NT2/D1 (cell line): ENCODE results near the gene PHEX.

ENCODE experiments used
- DNase-seq: peaks from one replicate; pipeline ENCODE4 v3.0.0-alpha.2; 2011; ENCODE audit warnings: low read depth, low spot score
- H3K27me3 ChIP-seq: 2 replicates; pipeline ENCODE4 v1.6.0; 2011; ENCODE audit warnings: mild to moderate bottlenecking; ENCODE audit not compliant: insufficient read length, insufficient read depth
- H3K36me3 ChIP-seq: 2 replicates; pipeline ENCODE4 v1.6.1; 2011; ENCODE audit warnings: mild to moderate bottlenecking, low read length, mixed read lengths; ENCODE audit not compliant: insufficient read depth, insufficient read length
- H3K4me1 ChIP-seq: 2 replicates; pipeline ENCODE4 v1.5.1; 2011; ENCODE audit not compliant: insufficient read depth, insufficient read length
- H3K4me3 ChIP-seq: 2 replicates; pipeline ENCODE4 v1.5.1; 2011; ENCODE audit warnings: low read depth; ENCODE audit not compliant: insufficient read length
- H3K9ac ChIP-seq: 2 replicates; pipeline ENCODE4 v1.6.0; 2011; ENCODE audit warnings: low read depth; ENCODE audit not compliant: insufficient read length
- H3K9me3 ChIP-seq: 2 replicates; pipeline ENCODE4 v1.5.1; 2011; ENCODE audit warnings: mild to moderate bottlenecking, low read length; ENCODE audit not compliant: insufficient read depth
- SUZ12 ChIP-seq: IDR thresholded peaks from 2 replicates; pipeline ENCODE4 v1.6.1; 2011; ENCODE audit not compliant: insufficient read length, insufficient read depth; ENCODE audit errors: extremely low read depth
- YY1 ChIP-seq: IDR thresholded peaks from 2 replicates; pipeline ENCODE4 v1.6.1; 2011; ENCODE audit not compliant: insufficient read length, insufficient read depth
- ZNF274 ChIP-seq: IDR thresholded peaks from 2 replicates; pipeline ENCODE4 v1.6.1; 2011; ENCODE audit warnings: mild to moderate bottlenecking, low read depth, low read length

PHEX gene

GRCh38 chrX:22057667-22058066, 25.5 kb downstream of the PHEX start:
- no peak overlapping the region for H3K9ac ChIP-seq
- no peaks in the 10 kb centered on the region for H3K9me3 ChIP-seq
- no peak for DNase-seq
- H3K4me3 ChIP-seq = no peak overlapping the region
- no peaks in the 10 kb centered on the region for H3K4me1 ChIP-seq
- H3K36me3 ChIP-seq = no peaks in the 10 kb centered on the region
- TF ChIP-seq ZNF274 = no peak
- TF ChIP-seq YY1 = no peak
- TF ChIP-seq SUZ12 = no peak
- no peaks in the 10 kb centered on the region for H3K27me3 ChIP-seq

GRCh38 chrX:22059775-22060174, 27.6 kb downstream of the PHEX start:
- TF ChIP-seq ZNF274 = no peak
- no peak for TF ChIP-seq YY1
- TF ChIP-seq SUZ12 = no peak
- no peak for DNase-seq
- Histone ChIP-seq H3K9me3 (no peaks in the 10 kb centered on the region), H3K9ac (no peak overlapping the region), H3K27me3 (no peaks in the 10 kb centered on the region), H3K4me1 (no peaks in the 10 kb centered on the region), H3K4me3 (no peak overlapping the region), H3K36me3 (no peaks in the 10 kb centered on the region)

GRCh38 chrX:22060415-22061280, 28.5 kb downstream of the PHEX start:
- Histone ChIP-seq H3K9ac (no peak overlapping the region), H3K4me1 (no peaks in the 10 kb centered on the region), H3K36me3 (no peaks in the 10 kb centered on the region), H3K9me3 (no peaks in the 10 kb centered on the region), H3K27me3 (no peaks in the 10 kb centered on the region), H3K4me3 (no peak overlapping the region)
- no peak for DNase-seq
- TF ChIP-seq ZNF274 (no peak), YY1 (no peak), SUZ12 (no peak)

GRCh38 chrX:22063284-22063683, 31.2 kb downstream of the PHEX start:
- no peaks in the 10 kb centered on the region for H3K9me3 ChIP-seq
- H3K4me3 ChIP-seq = no peak overlapping the region
- no peak for DNase-seq
- no peaks in the 10 kb centered on the region for H3K36me3 ChIP-seq
- no peak for TF ChIP-seq ZNF274
- no peak for TF ChIP-seq SUZ12
- TF ChIP-seq YY1 = no peak
- H3K27me3 ChIP-seq = no peaks in the 10 kb centered on the region
- no peaks in the 10 kb centered on the region for H3K4me1 ChIP-seq
- H3K9ac ChIP-seq = no peak overlapping the region

GRCh38 chrX:22069586-22069985, 37.5 kb downstream of the PHEX start:
- DNase-seq = no peak
- no peak overlapping the region for H3K9ac ChIP-seq
- no peak overlapping the region for H3K4me3 ChIP-seq
- H3K27me3 ChIP-seq = no peaks in the 10 kb centered on the region
- H3K4me1 ChIP-seq = no peaks in the 10 kb centered on the region
- TF ChIP-seq SUZ12 (no peak), ZNF274 (no peak), YY1 (no peak)
- no peaks in the 10 kb centered on the region for H3K36me3 ChIP-seq
- no peaks in the 10 kb centered on the region for H3K9me3 ChIP-seq

- H3K9ac ChIP-seq = no peak overlapping the region
- H3K4me3 ChIP-seq = no peak overlapping the region
- H3K4me1 ChIP-seq = no peaks in the 10 kb centered on the region
- no peaks in the 10 kb centered on the region for H3K27me3 ChIP-seq
- DNase-seq = no peak
- H3K9me3 ChIP-seq = no peaks in the 10 kb centered on the region
- no peaks in the 10 kb centered on the region for H3K36me3 ChIP-seq
- TF ChIP-seq SUZ12 (no peak), YY1 (no peak), ZNF274 (no peak)
These were observed 41.8 kb downstream of the PHEX start for GRCh38 chrX:22073928-22074327.

- Histone ChIP-seq H3K9ac (no peak overlapping the region), H3K36me3 (no peaks in the 10 kb centered on the region), H3K4me1 (no peaks in the 10 kb centered on the region), H3K4me3 (no peak overlapping the region), H3K9me3 (no peaks in the 10 kb centered on the region), H3K27me3 (no peaks in the 10 kb centered on the region)
- no peak for TF ChIP-seq ZNF274
- TF ChIP-seq YY1 = no peak
- DNase-seq = no peak
These were observed 46.0 kb downstream of the PHEX start for GRCh38 chrX:22078117-22078516.
